DND-41 (cell line): ENCODE measurements around the gene BLVRB.
"Not testable (repeated sequence)": the region's sequence is repeated elsewhere in the genome, so short reads cannot be mapped to it uniquely, and the experiment has no call there.

ENCODE experiments used
- CTCF ChIP-seq: IDR thresholded peaks from 2 replicates; pipeline ENCODE4 v1.5.1; 2012; ENCODE audit warnings: borderline replicate concordance, low read length, moderate library complexity, mild to moderate bottlenecking; ENCODE audit not compliant: poor library complexity, severe bottlenecking; ENCODE audit errors: extremely low read depth
- EZH2 ChIP-seq: IDR thresholded peaks from 3 replicates; pipeline ENCODE4 v1.6.1; 2012; ENCODE audit warnings: borderline replicate concordance, low read depth, mild to moderate bottlenecking, moderate library complexity, low read length, inconsistent platforms; ENCODE audit not compliant: severe bottlenecking

- TF ChIP-seq CTCF, EZH2: not testable (repeated sequence)
These were observed 1.9 kb downstream of the BLVRB start for GRCh38 chr19:40463587-40464037.
